DND-41 (cell line): ENCODE measurements around the gene HSPB9.

ENCODE experiments used
- ATAC-seq: fragments of 200-7000 bp; cut with Tn5 transposase; 3 replicates; pipeline ENCODE4 v1.9.1; 2021; ENCODE audit warnings: low read depth; ENCODE audit not compliant: insufficient read depth
- DNase-seq: peaks from one replicate; pipeline ENCODE4 v3.0.0-alpha.2; 2020
- H2AFZ ChIP-seq: 2 replicates; pipeline ENCODE4 v1.6.0; 2012; ENCODE audit warnings: low read depth, low read length
- H3K27ac ChIP-seq: 2 replicates; pipeline ENCODE4 v1.5.1; 2012; ENCODE audit warnings: low read length, inconsistent platforms
- H3K27me3 ChIP-seq: fragments of 200-600 bp; sonication (generic); 2 replicates; pipeline ENCODE4 v1.6.0; 2012; ENCODE audit warnings: low read length, mild to moderate bottlenecking, inconsistent platforms; ENCODE audit not compliant: insufficient read depth, poor library complexity
- H3K36me3 ChIP-seq: 2 replicates; pipeline ENCODE4 v1.5.1; 2012; ENCODE audit warnings: low read length, inconsistent platforms; ENCODE audit not compliant: insufficient read depth
- H3K4me1 ChIP-seq: 2 replicates; pipeline ENCODE4 v1.5.1; 2012; ENCODE audit warnings: mild to moderate bottlenecking, low read length; ENCODE audit not compliant: insufficient read depth
- H3K4me2 ChIP-seq: 2 replicates; pipeline ENCODE4 v1.6.0; 2012; ENCODE audit warnings: mild to moderate bottlenecking, moderate library complexity, low read length, inconsistent platforms; ENCODE audit not compliant: insufficient read depth
- H3K4me3 ChIP-seq, 2 experiments: fragments of 200-600 bp in 1 of 2; shearing (Covaris generic) in 1 of 2; 2 replicates each; pipeline ENCODE4 v1.5.1; 2012 to 2016; ENCODE audit warnings: inconsistent platforms in 2 of 2, low read length in 2 of 2, mild to moderate bottlenecking in 2 of 2, low read depth in 1 of 2, moderate library complexity in 1 of 2
- H3K79me2 ChIP-seq: 2 replicates; pipeline ENCODE4 v1.6.0; 2012; ENCODE audit warnings: low read length, inconsistent platforms; ENCODE audit not compliant: insufficient read depth
- H3K9ac ChIP-seq: 2 replicates; pipeline ENCODE4 v1.6.0; 2012; ENCODE audit warnings: low read depth, mild to moderate bottlenecking, inconsistent platforms, low read length, moderate library complexity
- H3K9me3 ChIP-seq: 2 replicates; pipeline ENCODE4 v1.5.1; 2012; ENCODE audit warnings: low read length, moderate library complexity, mild to moderate bottlenecking, inconsistent platforms; ENCODE audit not compliant: insufficient read depth, severe bottlenecking
- H4K20me1 ChIP-seq: 2 replicates; pipeline ENCODE4 v1.6.0; 2012; ENCODE audit warnings: low read length; ENCODE audit not compliant: insufficient read depth
- CTCF ChIP-seq: IDR thresholded peaks from 2 replicates; pipeline ENCODE4 v1.5.1; 2012; ENCODE audit warnings: borderline replicate concordance, low read length, moderate library complexity, mild to moderate bottlenecking; ENCODE audit not compliant: poor library complexity, severe bottlenecking; ENCODE audit errors: extremely low read depth
- EZH2 ChIP-seq: IDR thresholded peaks from 3 replicates; pipeline ENCODE4 v1.6.1; 2012; ENCODE audit warnings: borderline replicate concordance, low read depth, mild to moderate bottlenecking, moderate library complexity, low read length, inconsistent platforms; ENCODE audit not compliant: severe bottlenecking

Gene HSPB9

DNA sequence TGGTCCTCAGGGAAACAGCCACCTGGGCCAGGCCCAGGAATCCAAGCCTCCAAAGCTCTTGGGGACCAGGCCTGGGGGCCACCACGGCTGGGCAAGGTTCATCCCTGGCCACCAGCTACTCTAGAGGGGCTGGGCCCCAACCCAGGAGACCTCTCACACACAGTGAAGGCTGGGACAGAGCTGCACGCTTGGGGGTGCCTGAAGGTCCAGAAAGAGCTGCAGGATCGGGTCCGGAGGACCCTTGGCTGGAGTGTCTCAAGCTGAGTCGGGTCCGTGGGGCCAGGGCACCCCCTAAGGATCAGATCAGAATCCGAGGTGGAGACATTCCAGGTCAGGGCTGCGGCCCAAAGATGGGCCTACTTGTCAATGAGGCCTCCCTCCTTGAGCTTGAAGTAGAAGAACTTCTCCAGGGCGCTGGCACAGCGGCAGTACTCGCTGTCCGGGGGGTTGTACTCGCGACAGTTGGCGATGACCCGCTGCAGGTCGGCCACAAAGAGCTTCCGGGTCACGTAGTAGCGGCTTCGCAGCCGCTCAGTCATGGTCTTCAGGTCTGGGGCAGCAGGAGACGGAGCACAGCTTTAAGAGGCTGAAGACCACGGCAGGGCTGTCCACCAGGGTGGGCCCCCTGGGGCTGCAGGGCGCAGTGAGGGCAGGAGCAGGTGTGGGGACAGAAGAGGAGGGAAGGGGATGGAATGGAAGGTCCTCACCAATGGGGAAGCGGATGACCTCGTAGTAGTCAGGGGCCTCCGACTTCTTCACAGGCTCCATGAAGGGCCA, 9.1 kb upstream of the HSPB9 start:
- H3K27ac ChIP-seq = peak overlapping the region; percentile 94
- ATAC-seq (no peak), DNase-seq (no peak)
- 0 out of 2 replicates have a peak overlapping the region, but pooled peaks have one; percentile 83 for H2AFZ ChIP-seq
- H3K4me2 ChIP-seq = peak overlapping the region; percentile 89
- H3K4me3 ChIP-seq = peak overlapping the region in 1 of 2 experiments; percentile 62; a peak in 2 of 4 replicates
- peaks cover 6% of the 10 kb centered on the region; the same call in 1 of the 2 replicates for H3K79me2 ChIP-seq
- no peaks in the 10 kb centered on the region for H3K27me3 ChIP-seq
- TF ChIP-seq CTCF (no peak), EZH2 (no peak)
- peak overlapping the region; percentile 65 for H3K9ac ChIP-seq
- H4K20me1 ChIP-seq = no peaks in the 10 kb centered on the region
- no peaks in the 10 kb centered on the region for H3K9me3 ChIP-seq
- peaks cover 44% of the 10 kb centered on the region for H3K4me1 ChIP-seq
- peaks cover 49% of the 10 kb centered on the region for H3K36me3 ChIP-seq

- Histone ChIP-seq H3K4me1 (peaks cover 49% of the 10 kb centered on the region), H3K9ac (no peak overlapping the region), H4K20me1 (no peaks in the 10 kb centered on the region), H3K4me2 (no peak overlapping the region), H3K36me3 (peaks cover 55% of the 10 kb centered on the region), H3K4me3 (no peak overlapping the region), H3K27ac (no peak overlapping the region), H3K79me2 (peaks cover 6% of the 10 kb centered on the region; the same call in 1 of the 2 replicates), H3K27me3 (no peaks in the 10 kb centered on the region), H2AFZ (no peak overlapping the region), H3K9me3 (no peaks in the 10 kb centered on the region)
- ATAC-seq (no peak), DNase-seq (no peak)
- no peak for TF ChIP-seq EZH2
- no peak for TF ChIP-seq CTCF
Measured at GRCh38 chr17:42114118-42114517, 8.5 kb upstream of the HSPB9 start.

GRCh38 chr17:42116705-42117396, 5.8 kb upstream of the HSPB9 start:
- H3K4me1 ChIP-seq = peaks cover 63% of the 10 kb centered on the region
- DNase-seq (peak; percentile 83), ATAC-seq (peak; percentile 30)
- TF ChIP-seq EZH2 (no peak), CTCF (peak; percentile 87)
- H3K36me3 ChIP-seq = peaks cover 62% of the 10 kb centered on the region
- no peaks in the 10 kb centered on the region for H4K20me1 ChIP-seq
- H3K9me3 ChIP-seq = no peaks in the 10 kb centered on the region
- no peak overlapping the region for H2AFZ ChIP-seq
- no peak overlapping the region for H3K4me2 ChIP-seq
- no peak overlapping the region for H3K27ac ChIP-seq
- peaks cover 18% of the 10 kb centered on the region for H3K79me2 ChIP-seq
- H3K9ac ChIP-seq = no peak overlapping the region
- no peaks in the 10 kb centered on the region for H3K27me3 ChIP-seq
- H3K4me3 ChIP-seq = no peak overlapping the region
